ENCODE data around the gene HDAC4. TPM values are rescaled to one million over a fixed set of nuclear protein-coding genes. Genes with fewer than 3 reads are reported as not detected.

HDAC4 gene
- total and polyA plus RNA-seq, 2 of the 4 experiments (the other 2 are of a cell fraction), result 4.1 to 7.2 TPM

GRCh38 chr2:239081622-239082021 is 319.2 kb downstream of the HDAC4 start:
- no peak overlapping the region for H3K18ac ChIP-seq (ENCODE audit: low read depth, low read length)
- H3K79me1 ChIP-seq (ENCODE audit: low read depth in 1 of 2, low read length in 2 of 2), result no peaks in the 10 kb centered on the region
- H3K14ac ChIP-seq (replicated peaks; ENCODE audit: low read depth, low read length), result no peak overlapping the region
- H4K5ac ChIP-seq (ENCODE audit: low read depth, low read length), result no peak overlapping the region
- intact Hi-C loops (cut with micrococcal nuclease), result no loop called here
- no peak overlapping the region for H3K4ac ChIP-seq (ENCODE audit: low read depth, low read length)
- TF ChIP-seq BHLHE40 (IDR thresholded peaks at IDR 0.05; ENCODE audit: low read depth, low read length), result no peak
- no peak for TF ChIP-seq RFX5 (IDR thresholded peaks at IDR 0.05; ENCODE audit: low read depth, low read length)
- no peak for TF ChIP-seq POLR2A (IDR thresholded peaks at IDR 0.05; ENCODE audit: low read depth, low read length)
- no peak for TF ChIP-seq SMC3 (IDR thresholded peaks at IDR 0.05; ENCODE audit: low read depth, low read length)
- no peak for TF ChIP-seq MAZ (IDR thresholded peaks at IDR 0.05; ENCODE audit: borderline replicate concordance, low read depth, low read length)
- TF ChIP-seq FOS (IDR thresholded peaks at IDR 0.05; ENCODE audit: low read depth, low read length), result no peak
- no peak for TF ChIP-seq USF2 (IDR thresholded peaks at IDR 0.05; ENCODE audit: low read depth, low read length)
- TF ChIP-seq, protein P1, sequence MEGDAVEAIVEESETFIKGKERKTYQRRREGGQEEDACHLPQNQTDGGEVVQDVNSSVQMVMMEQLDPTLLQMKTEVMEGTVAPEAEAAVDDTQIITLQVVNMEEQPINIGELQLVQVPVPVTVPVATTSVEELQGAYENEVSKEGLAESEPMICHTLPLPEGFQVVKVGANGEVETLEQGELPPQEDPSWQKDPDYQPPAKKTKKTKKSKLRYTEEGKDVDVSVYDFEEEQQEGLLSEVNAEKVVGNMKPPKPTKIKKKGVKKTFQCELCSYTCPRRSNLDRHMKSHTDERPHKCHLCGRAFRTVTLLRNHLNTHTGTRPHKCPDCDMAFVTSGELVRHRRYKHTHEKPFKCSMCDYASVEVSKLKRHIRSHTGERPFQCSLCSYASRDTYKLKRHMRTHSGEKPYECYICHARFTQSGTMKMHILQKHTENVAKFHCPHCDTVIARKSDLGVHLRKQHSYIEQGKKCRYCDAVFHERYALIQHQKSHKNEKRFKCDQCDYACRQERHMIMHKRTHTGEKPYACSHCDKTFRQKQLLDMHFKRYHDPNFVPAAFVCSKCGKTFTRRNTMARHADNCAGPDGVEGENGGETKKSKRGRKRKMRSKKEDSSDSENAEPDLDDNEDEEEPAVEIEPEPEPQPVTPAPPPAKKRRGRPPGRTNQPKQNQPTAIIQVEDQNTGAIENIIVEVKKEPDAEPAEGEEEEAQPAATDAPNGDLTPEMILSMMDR (conservative IDR thresholded peaks at IDR 0.05; ENCODE audit: low read depth, low read length), result no peak
- WGBS, 2 experiments (ENCODE audit: extremely low coverage in 2 of 2, insufficient read length in 1 of 2), result 96% methylated on average over 4 of the region's 18 CpGs; no CpG with 5 or more reads in 1 of the 2 experiments
- no peaks in the 10 kb centered on the region for H3K9me3 ChIP-seq (ENCODE audit: control insufficient read depth, insufficient read depth, low read length)
- no peak overlapping the region for H2BK15ac ChIP-seq (ENCODE audit: low read depth, low read length)
- in situ Hi-C loops (cut with MboI; ENCODE audit: low sequenced_read_pairs), result no loop called here
- no peak overlapping the region for H2AK5ac ChIP-seq (ENCODE audit: low read depth, low read length)
- no peak overlapping the region for H4K8ac ChIP-seq (ENCODE audit: low read depth in 2 of 2, low read length in 2 of 2)
- no peak overlapping the region for H4K91ac ChIP-seq (ENCODE audit: insufficient read depth, low read depth, low read length)
- no peak overlapping the region for H2AFZ ChIP-seq (replicated peaks; ENCODE audit: low read length, poor library complexity)
- H2BK5ac ChIP-seq (ENCODE audit: low read depth, low read length, poor library complexity, severe bottlenecking), result no peak overlapping the region
- H3K27me3 ChIP-seq (ENCODE audit: control insufficient read depth, insufficient read depth, low read length), result no peaks in the 10 kb centered on the region
- no peak overlapping the region for H2BK20ac ChIP-seq (ENCODE audit: low read depth, low read length)
- ChIA-PET POLR2A (ENCODE audit: unreplicated experiment) (no interaction called here), CTCF (no interaction called here)
- H3K36me3 ChIP-seq (ENCODE audit: control insufficient read depth, insufficient read depth, low read length), result peaks cover 54% of the 10 kb centered on the region
- H3K23ac ChIP-seq (ENCODE audit: low read depth, low read length), result no peak overlapping the region
- no peaks in the 10 kb centered on the region for H3K4me1 ChIP-seq (ENCODE audit: control insufficient read depth, insufficient read depth, low read length)
- no TSS peak for BruUV-seq (replicated peaks)
- no peak overlapping the region for H2BK120ac ChIP-seq (ENCODE audit: low read depth, low read length)
- no peak for DNase-seq
- H3K9me1 ChIP-seq (ENCODE audit: insufficient read depth, low read length), result peaks cover 4% of the 10 kb centered on the region; the same call in 1 of the 2 replicates
- no peak overlapping the region for H2AK9ac ChIP-seq (replicated peaks; ENCODE audit: low read depth, low read length, poor library complexity)
- no peak overlapping the region for H3K27ac ChIP-seq (ENCODE audit: insufficient read depth, low read length)
- no peak overlapping the region for H3K56ac ChIP-seq (ENCODE audit: extremely low read depth, insufficient read depth, low read length)
- dilution Hi-C loops (cut with HindIII; ENCODE audit: low sequenced_read_pairs, unreplicated experiment), result no loop called here
- no peak overlapping the region for H3K9ac ChIP-seq (ENCODE audit: low read depth, low read length)
- no peak for ATAC-seq (ENCODE audit: low read depth)
- no peaks in the 10 kb centered on the region for H4K20me1 ChIP-seq (ENCODE audit: insufficient read depth, low read length)
- no peak overlapping the region for H3K4me2 ChIP-seq (ENCODE audit: low read depth, low read length)
- H3K4me3 ChIP-seq (ENCODE audit: insufficient read depth, low read depth, low read length), result no peak overlapping the region

All from IMR-90 (cell line).